ENCODE results near the gene SEMA6B.
"Not testable (repeated sequence)": the region's sequence is repeated elsewhere in the genome, so short reads cannot be mapped to it uniquely, and the experiment has no call there.

The SEMA6B gene

DNA sequence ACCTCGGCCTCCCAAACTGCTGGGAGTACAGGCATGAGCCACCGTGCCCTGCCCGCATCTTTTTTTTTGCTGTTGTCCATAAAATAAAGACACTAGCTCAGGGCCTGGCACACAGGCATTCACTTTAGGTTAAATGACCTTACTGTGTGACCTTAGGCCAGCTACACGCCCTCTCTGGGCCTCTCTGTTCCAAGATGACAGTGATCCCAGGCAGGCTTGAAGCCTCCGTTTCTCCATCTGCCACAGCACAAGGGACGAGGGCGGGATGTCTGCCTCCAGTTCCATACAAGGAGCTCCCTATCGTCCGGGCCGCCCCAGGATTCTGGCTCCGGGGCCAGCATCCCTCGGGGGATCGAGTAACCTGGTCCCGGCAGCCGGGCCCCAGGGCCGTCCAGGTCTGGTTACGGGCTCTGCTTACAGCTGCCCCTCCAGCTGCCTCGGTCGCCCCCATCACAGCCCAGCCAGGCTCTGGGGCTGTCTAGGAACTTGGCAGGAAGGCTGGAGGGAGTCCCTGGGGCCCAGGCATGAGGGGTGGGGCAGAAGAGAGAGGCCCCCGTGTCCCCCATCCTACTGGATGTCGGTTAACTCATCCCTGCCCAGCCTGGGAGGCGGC lies 11.9 kb upstream of the SEMA6B start:
- DNase-seq (ENCODE audit: low spot score), result no peak

DNA sequence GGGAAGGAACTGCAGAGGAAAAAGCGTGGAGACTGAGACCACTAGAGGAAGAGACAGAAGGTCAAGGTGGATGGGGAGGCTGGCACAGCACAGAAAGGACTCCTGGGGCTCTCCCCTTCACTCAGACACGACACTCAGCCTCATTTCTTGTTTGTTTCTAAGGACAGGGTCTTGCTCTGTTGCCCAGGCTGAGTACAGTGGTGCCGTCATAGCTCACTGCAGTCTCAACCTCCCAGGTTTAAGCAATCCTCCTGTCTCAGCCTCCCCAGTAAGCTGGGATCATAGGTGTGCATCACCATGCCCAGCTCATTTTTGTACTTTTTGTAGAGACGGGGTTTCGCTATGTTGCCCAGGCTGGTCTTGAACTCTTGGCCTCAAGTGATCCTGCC lies 11.4 kb upstream of the SEMA6B start:
- DNase-seq (ENCODE audit: low spot score), result no peak

DNA sequence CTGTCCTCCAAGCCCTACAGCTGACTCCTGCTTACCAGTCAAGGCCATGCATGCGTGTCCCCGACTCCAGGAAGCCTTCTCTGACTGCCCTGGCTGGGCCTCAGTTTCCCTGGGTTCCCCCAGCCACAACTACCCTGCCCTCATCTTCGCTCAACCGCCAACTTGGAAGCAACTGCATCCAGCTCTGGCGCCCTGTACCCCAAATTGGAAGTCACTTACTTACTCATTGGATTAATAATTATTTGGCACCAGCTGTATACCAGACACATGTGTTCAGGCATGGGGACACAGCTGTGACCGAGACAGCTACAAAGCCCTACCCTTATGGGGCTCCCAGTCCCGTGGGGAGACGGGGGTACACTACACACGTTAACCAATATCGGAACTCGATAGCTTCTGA lies 10.9 kb upstream of the SEMA6B start:
- DNase-seq (ENCODE audit: low spot score), result no peak

DNA sequence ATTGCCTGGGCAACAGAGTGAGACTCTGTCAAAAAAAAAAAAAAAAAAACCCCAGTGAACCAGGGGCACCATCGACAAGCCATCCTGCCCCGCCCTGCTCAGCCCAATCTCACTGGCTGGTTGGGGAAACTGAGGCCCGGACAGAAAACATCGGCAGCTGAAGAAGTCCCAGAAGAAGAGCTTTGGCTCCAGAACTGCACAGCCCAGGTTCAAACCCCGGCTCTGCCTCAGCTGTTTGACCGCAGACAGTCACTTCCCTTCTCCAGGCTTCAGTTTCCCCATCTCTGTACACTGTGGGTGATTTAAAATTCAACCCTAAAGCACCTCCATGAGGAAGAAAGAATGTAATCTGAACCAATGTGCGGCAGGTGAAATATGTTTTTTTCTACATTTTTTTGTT lies 9.4 kb upstream of the SEMA6B start:
- no peak for DNase-seq (ENCODE audit: low spot score)

DNA sequence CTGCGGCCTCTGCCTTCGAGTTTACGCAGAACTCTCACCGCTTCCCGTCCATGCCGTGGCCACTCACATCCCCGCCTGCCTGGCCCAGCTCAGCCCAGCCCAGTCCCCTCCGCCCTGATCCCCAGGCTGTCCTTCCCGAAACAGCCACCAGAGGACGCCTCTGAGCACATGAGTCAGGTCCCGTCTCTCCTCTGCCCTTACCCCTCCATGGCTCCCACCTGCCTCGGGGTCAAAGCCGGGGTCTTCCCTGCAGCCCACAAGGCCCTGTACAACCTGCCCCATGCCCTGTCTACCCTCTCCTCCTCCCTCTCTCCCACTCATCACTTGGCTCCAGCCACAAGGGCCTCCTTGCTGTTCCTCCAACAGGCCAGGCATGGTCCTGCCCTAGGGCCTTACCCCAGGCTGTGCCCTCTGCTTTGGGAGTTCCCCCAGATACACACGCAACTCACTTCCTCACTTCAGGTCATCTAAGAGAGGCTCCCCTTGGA lies 8.1 kb upstream of the SEMA6B start:
- peak; percentile 65 for DNase-seq (ENCODE audit: low spot score)

DNA sequence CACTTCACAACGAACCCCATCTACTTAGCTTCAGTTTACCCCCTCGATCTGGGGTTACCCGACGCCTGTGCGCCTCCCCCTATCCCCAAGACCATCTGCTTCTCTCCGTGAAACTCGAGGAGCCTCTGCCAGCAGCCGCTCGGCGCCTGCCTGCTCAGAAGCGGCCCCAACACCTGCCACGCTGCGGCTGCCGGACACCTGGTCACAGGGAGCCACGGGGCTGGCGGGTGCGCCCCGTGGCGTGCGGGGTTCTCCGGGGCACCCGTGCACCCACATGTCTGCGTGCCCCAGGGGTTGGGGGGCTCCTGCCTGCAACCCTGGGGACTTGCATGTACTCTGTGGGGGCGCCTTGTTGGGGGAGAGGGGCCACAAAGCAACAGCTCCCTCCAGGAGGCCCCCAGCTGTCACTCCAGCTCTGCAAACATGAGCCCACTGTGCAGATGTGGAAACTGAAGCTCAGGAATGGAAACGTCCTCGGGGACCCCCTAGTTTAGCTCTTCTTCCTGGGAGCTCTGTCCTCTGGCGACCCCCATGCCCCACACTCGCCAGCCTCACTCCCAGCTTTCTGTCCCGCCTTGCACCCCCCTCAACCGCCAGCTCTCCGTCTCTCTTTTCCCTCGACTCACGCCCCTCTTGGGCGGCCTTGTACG lies 7.0 kb upstream of the SEMA6B start:
- DNase-seq (ENCODE audit: low spot score), result no peak

DNA sequence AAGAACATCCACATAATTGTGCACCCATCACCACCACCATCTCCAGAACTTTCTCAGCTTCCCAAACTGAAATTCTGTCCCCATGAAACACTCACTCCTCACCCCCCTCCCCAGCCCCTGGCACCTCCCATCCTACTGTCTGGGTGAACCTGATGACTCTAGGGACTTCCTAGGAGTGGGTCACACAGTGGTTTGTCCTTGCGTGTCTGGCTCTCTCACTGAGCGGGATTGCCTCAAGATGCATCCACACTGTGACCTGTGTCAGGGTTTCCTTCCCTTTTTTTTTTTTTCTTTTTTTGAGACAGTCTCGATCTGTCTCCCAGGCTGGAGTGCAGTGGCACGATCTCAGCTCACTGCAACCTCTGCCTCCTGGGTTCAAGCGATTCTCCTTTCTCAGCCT lies 4.1 kb upstream of the SEMA6B start:
- not testable (repeated sequence) for DNase-seq (ENCODE audit: low spot score)

DNA sequence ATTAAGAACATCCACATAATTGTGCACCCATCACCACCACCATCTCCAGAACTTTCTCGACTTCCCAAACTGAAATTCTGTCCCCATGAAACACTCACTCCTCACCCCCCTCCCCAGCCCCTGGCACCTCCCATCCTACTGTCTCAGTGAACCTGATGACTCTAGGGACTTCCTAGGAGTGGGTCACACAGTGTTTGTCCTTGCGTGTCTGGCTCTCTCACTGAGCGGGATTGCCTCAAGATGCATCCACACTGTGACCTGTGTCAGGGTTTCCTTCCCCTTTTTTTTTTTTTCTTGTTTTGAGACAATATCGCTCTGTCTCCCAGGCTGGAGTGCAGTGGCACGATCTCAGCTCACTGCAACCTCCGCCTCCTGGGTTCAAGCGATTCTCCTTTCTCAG lies 2.6 kb upstream of the SEMA6B start:
- DNase-seq (ENCODE audit: low spot score), result not testable (repeated sequence)

DNA sequence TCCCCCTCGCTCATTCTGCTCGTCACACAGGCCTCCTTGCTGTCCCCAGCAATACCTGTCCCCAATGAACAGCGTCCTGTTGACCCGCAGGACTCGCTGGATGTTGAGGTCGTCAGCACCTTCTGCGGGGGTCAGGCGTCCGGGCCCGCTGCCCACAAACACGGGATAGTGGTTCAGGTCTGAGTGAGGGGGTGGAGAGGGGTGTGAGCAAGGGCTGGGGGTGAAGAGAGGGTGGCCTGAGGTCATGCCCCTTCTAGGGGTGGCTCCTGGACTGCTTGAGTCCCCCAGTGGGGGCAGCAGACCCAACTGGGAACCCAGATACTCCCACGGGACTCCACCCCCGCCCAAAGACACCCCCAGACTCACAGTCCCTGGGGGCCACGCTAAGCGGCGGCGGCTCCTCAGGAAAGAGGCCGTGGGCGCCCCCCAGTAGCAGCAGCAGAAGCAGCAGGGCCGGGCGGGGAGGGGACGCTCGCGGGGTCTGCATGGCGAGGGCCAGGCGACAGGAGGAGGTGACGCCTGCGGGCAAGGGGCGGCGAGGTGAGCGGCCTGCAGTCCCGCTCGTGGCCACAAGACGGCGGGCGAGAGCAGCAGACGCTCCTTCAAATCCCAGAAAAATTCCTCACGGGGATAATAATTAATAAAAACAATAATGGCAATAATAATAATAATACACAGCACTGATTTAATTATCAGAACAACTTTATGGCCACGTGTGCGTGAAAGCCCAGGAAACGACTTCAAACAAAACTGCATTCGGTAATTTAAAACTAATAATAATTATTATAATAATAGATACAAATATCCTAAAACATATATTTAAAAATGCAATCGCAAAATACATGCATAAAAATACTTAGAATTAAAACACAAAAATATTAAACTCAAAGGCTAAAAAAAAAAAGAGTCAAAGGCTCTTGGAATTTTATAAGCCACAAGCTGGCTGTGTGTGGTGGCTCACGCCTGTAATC lies 1.2 kb downstream of the SEMA6B start:
- no peak for DNase-seq (ENCODE audit: low spot score)

DNA sequence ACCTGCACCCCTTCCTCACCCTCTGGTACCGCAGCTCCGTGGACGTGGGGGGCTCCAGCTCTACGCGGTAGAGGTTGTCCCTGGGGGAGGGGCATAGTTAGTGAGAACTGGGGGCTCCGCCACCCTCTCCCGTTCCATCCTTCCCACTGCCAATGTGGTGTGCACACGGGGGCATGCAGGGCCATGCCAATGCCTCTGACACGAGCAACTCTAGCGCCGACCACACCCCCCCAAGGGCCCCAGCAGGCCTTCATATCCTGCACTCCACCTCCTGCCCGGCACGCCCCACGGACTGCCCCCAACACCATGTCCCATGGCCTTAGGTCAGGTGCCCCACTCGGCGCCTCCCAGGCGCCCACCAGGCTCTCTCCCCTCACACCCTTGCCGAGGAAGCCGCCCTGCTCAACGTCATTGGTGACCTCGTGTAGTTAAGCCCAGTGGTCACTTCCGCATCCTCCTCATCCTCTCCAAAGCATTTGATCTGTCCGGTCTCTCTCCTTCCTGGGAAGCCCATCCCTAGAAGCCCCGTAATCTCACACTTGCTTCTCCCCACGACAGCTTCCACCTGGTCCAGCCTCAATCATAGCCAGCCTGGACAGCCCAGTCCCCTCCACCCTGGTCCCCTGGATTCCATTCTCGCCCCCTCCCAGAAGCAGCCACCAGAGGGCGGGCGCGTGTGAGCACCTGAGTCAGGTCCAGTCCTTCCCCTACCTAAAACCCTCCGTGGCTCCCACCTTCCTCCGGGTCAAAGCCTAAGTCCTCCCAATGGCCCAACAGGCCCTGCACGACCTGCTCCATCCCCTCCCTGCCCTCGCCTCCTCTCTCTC lies 2.1 kb downstream of the SEMA6B start:
- no peak for DNase-seq (ENCODE audit: low spot score)

DNA sequence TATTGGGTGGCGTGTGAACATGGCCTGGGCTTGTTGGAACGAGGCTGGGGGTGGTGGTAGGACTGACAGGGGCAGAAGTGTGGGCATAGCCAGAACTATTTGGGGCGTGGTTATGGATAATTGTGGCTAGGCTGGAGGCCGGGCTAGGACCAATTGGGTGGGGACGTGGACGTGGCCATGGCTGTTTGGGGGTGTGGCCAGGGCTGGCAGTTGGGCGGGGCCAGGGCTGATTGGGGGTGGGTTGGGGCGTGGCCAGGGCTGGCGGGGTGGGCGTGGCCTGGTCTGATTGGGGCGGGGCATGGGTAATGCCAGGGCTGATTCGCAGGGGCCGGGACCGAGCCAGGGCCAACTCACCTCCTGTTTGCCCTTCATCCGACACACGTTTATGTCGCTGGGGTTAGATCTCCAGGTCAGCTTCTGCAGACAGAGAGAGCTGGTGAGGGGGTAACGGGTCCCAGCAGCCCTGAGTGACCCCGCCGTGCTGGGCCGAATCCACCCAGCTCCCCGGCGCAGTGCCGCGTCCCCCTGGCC lies 2.8 kb downstream of the SEMA6B start:
- DNase-seq (ENCODE audit: low spot score), result peak; percentile 13

DNA sequence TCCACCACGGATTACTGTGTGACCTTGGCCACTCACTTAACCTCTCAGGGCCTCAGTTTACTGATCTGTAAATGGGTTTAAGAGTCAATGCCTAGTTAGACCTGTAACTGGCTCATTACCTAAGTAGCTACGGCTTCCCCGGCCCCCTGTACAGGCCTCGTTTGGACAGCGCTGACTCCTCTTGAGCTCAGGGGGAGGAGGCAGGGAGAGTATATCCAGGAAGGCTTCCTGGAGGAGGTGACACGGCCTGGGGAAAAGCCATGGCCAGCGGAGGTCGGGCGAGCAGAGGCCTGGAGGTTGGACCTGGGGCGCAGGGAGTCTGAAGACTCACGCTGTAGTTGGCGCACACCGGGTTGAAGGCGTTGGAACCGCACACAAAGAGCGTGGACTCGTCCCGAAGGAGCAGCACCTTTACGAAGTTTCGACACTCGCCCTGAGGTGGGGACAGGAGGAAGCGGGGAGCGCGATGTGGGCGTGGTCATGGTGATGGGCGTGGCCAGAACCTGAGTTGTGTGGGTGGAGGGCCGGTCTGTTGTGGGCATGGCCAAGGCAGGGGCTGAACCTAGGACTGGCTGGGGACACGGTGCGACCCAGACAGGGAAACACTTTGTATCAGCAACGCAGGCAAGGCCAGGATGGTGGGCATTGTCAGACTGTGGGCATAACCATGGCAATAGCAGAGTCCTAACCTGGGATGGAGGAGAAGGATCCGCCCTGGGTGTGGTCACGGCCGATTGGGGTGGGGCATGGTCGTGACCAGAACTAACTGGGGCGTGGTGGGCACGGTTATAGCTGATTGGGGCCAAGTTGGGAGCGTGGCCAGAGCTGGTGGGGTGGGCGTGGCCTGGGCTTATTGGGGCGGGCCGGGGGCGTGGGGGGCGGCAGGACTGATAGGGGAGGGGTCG lies 3.6 kb downstream of the SEMA6B start:
- no peak for DNase-seq (ENCODE audit: low spot score)

DNA sequence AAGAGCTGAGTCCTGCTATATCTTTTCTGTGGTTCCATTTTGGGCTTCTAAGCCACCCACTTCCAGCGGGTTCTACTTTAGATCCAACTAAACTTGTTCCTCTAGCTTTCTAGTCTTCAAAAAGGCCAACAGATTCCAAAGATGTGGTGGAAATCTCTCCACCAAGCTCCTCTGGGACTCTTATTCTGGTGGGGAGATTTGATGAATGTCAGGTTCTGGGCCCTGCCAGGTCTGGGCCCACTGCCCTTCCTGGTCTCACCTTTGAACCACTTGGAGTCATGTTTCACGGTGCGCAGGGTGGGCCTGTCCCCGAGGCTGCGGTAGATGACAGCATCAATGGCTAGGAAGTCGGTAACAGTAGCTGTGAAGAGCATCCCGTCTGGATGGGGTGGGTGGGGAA lies 4.8 kb downstream of the SEMA6B start:
- DNase-seq (ENCODE audit: low spot score), result no peak

DNA sequence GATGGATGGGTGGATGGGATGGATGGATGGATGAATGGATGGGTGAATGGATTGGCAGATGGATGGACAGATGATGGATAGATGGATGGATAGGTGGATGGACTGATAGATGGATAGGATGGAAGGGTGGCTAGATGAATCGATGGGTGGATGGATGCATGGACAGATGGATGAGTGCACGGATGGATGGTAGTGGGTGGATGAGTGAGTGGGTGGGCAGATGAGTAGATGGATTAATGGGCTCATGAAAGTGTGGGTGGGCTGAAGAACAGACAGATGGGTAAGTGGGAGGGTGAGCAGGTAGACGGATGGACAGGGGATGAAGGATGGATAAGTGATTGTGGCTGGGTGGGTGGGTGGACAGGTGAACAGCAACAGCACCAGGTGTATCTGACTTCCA lies 5.7 kb downstream of the SEMA6B start:
- DNase-seq (ENCODE audit: low spot score), result no peak

DNA sequence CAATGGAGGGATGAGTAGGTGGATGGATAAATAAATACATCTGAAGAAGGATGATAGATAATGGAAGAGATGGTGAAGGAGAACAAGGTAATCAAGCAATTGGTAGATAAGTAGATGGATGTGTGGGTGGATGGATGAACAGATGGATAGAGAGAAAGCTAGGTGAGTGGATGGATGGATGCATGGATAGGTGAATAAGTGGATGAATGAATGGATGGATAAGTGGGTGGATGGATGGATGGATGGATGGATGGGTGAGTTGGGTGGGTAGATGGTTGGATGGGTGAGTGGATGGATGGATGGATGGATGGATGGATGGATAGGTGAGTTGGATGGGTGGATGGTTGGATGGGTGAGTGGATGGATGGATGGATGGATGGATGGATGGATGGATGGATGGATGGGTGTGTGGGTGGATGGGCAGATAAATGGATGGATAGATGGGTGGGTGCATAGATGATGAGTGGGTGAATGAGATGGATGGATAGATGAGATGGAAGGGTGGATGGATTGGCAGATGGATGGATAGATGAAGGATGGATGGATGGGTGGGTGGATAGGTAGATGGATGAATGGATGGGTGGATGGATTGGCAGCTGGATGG lies 6.3 kb downstream of the SEMA6B start:
- no peak for DNase-seq (ENCODE audit: low spot score)

DNA sequence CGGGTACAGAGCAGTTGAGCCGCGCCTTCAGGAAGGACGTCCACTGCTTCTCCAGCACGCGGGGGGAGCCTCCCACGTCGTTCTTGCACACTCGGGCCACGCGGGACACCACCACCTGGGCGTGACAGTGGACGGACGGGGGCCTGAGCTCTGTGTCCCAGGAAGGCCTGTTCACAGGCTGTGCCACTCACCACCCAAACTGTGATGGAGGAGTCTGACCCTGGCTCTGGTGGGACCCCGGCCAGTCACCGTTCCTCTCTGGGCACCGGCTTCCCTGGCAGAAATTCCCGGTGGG lies 7.0 kb downstream of the SEMA6B start:
- DNase-seq (ENCODE audit: low spot score), result no peak

DNA sequence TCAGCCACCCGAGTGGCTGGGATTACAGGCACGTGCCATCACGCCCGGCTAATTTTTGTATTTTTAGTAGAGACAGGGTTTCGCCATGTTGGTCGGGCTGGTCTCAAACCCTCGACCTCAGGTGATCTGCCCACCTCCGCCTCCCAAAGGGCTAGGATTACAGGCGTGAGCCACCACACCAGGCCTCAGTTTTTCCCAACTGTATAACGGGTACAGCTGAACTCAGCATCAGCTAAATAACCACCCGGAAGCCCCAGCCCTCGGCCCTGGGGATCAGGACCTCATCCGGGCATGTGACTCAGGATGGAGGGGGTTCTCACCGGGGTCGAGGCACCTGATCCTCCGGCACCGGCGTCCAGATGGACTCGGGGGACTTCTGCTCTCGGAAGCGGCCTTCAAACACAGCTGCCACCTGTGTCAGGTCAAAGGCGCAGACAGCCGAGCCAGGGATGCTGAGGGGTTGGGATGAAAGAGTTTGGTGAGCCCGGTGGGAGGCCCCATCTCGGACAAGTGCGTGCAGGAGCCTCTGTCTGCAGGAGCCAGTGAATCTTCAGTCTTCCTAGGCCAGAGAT lies 8.9 kb downstream of the SEMA6B start:
- DNase-seq (ENCODE audit: low spot score), result no peak

DNA sequence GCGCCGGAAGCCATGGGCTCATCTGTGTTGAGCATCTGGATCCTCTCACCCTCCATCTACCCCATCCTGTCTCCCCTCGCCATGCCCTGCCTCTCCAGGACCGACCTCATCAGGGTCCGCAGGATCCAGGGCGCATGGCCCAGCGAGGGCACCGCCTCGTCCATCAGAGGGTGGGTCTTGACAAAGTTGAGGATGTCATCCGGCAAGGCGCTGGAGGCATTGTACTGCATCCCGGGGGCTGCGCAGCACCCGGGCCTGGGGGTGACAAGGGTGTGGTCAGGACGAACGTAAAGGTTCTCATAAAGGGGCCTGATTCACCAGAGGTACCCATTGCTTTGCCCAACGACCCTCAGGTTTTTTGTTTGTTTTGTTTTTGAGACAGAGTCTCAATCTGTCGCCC lies 9.5 kb downstream of the SEMA6B start:
- DNase-seq (ENCODE audit: low spot score), result no peak

DNA sequence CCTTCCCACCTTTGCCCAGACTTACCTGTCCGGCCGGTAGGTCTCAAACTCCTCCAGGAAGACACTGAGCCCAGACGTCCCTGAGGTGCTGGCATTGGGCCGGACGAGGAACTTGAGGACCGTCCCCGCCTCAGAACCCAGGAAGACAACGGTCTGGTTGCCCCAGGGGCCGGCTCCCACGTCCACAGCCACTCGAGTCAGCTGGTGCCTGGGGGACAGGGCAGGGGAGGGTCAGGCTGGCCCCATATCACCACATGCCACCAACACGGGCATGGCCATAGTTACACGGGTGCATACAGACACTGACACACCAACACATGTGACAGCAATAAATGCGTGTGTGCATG lies 11.3 kb downstream of the SEMA6B start:
- no peak for DNase-seq (ENCODE audit: low spot score)

Data from activated CD4-positive, alpha-beta T cell treated with anti-CD3 and anti-CD28 coated beads, Interleukin-2, Interleukin-4, amounts not matched to agents 100 ng/mL and 50 ng/mL, durations not matched to agents 16 hours and 8 hours (primary cell).